Measurements from ENCODE around the gene CCT4. TPM values are rescaled to one million over a fixed set of nuclear protein-coding genes. Genes with fewer than 3 reads are reported as not detected.

The CCT4 gene
- total RNA-seq, 1 donor from 2014 or later, result 398 TPM

Other genes starting within 250 kb of the CCT4 start
- 3.8 and 4.5 TPM in 2 replicates for gene FAM161A, start 34.6 kb downstream of the CCT4 start, total RNA-seq
- 27.2 and 27.6 TPM in 2 replicates for gene COMMD1, start 17.0 kb upstream of the CCT4 start, total RNA-seq